DND-41 (cell line): ENCODE results near the gene POU2AF1.

Source experiments
- ATAC-seq: fragments of 200-7000 bp; cut with Tn5 transposase; 3 replicates; pipeline ENCODE4 v1.9.1; 2021; ENCODE audit warnings: low read depth; ENCODE audit not compliant: insufficient read depth
- DNase-seq: peaks from one replicate; pipeline ENCODE4 v3.0.0-alpha.2; 2020
- H2AFZ ChIP-seq: 2 replicates; pipeline ENCODE4 v1.6.0; 2012; ENCODE audit warnings: low read depth, low read length
- H3K27ac ChIP-seq: 2 replicates; pipeline ENCODE4 v1.5.1; 2012; ENCODE audit warnings: low read length, inconsistent platforms
- H3K27me3 ChIP-seq: fragments of 200-600 bp; sonication (generic); 2 replicates; pipeline ENCODE4 v1.6.0; 2012; ENCODE audit warnings: low read length, mild to moderate bottlenecking, inconsistent platforms; ENCODE audit not compliant: insufficient read depth, poor library complexity
- H3K36me3 ChIP-seq: 2 replicates; pipeline ENCODE4 v1.5.1; 2012; ENCODE audit warnings: low read length, inconsistent platforms; ENCODE audit not compliant: insufficient read depth
- H3K4me1 ChIP-seq: 2 replicates; pipeline ENCODE4 v1.5.1; 2012; ENCODE audit warnings: mild to moderate bottlenecking, low read length; ENCODE audit not compliant: insufficient read depth
- H3K4me2 ChIP-seq: 2 replicates; pipeline ENCODE4 v1.6.0; 2012; ENCODE audit warnings: mild to moderate bottlenecking, moderate library complexity, low read length, inconsistent platforms; ENCODE audit not compliant: insufficient read depth
- H3K4me3 ChIP-seq, 2 experiments: fragments of 200-600 bp in 1 of 2; shearing (Covaris generic) in 1 of 2; 2 replicates each; pipeline ENCODE4 v1.5.1; 2012 to 2016; ENCODE audit warnings: inconsistent platforms in 2 of 2, low read length in 2 of 2, mild to moderate bottlenecking in 2 of 2, low read depth in 1 of 2, moderate library complexity in 1 of 2
- H3K79me2 ChIP-seq: 2 replicates; pipeline ENCODE4 v1.6.0; 2012; ENCODE audit warnings: low read length, inconsistent platforms; ENCODE audit not compliant: insufficient read depth
- H3K9ac ChIP-seq: 2 replicates; pipeline ENCODE4 v1.6.0; 2012; ENCODE audit warnings: low read depth, mild to moderate bottlenecking, inconsistent platforms, low read length, moderate library complexity
- H3K9me3 ChIP-seq: 2 replicates; pipeline ENCODE4 v1.5.1; 2012; ENCODE audit warnings: low read length, moderate library complexity, mild to moderate bottlenecking, inconsistent platforms; ENCODE audit not compliant: insufficient read depth, severe bottlenecking
- H4K20me1 ChIP-seq: 2 replicates; pipeline ENCODE4 v1.6.0; 2012; ENCODE audit warnings: low read length; ENCODE audit not compliant: insufficient read depth
- EZH2 ChIP-seq: IDR thresholded peaks from 3 replicates; pipeline ENCODE4 v1.6.1; 2012; ENCODE audit warnings: borderline replicate concordance, low read depth, mild to moderate bottlenecking, moderate library complexity, low read length, inconsistent platforms; ENCODE audit not compliant: severe bottlenecking
- TF ChIP-seq, protein P1 (sequence below): IDR thresholded peaks from 2 replicates; pipeline ENCODE4 v1.5.1; 2012; ENCODE audit warnings: borderline replicate concordance, low read length, moderate library complexity, mild to moderate bottlenecking; ENCODE audit not compliant: poor library complexity, severe bottlenecking; ENCODE audit errors: extremely low read depth

The POU2AF1 gene

GRCh38 chr11:111370902-111371578 is 8.0 kb downstream of the POU2AF1 start:
- no peak overlapping the region for H3K4me3 ChIP-seq
- H4K20me1 ChIP-seq = no peaks in the 10 kb centered on the region
- no peaks in the 10 kb centered on the region for H3K4me1 ChIP-seq
- no peak for TF ChIP-seq EZH2
- TF ChIP-seq, protein P1, sequence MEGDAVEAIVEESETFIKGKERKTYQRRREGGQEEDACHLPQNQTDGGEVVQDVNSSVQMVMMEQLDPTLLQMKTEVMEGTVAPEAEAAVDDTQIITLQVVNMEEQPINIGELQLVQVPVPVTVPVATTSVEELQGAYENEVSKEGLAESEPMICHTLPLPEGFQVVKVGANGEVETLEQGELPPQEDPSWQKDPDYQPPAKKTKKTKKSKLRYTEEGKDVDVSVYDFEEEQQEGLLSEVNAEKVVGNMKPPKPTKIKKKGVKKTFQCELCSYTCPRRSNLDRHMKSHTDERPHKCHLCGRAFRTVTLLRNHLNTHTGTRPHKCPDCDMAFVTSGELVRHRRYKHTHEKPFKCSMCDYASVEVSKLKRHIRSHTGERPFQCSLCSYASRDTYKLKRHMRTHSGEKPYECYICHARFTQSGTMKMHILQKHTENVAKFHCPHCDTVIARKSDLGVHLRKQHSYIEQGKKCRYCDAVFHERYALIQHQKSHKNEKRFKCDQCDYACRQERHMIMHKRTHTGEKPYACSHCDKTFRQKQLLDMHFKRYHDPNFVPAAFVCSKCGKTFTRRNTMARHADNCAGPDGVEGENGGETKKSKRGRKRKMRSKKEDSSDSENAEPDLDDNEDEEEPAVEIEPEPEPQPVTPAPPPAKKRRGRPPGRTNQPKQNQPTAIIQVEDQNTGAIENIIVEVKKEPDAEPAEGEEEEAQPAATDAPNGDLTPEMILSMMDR = no peak
- no peaks in the 10 kb centered on the region for H3K27me3 ChIP-seq
- H3K4me2 ChIP-seq = no peak overlapping the region
- no peak for ATAC-seq
- H3K79me2 ChIP-seq = no peaks in the 10 kb centered on the region
- no peak overlapping the region for H2AFZ ChIP-seq
- no peaks in the 10 kb centered on the region for H3K36me3 ChIP-seq
- no peak overlapping the region for H3K27ac ChIP-seq
- no peak for DNase-seq
- H3K9ac ChIP-seq = no peak overlapping the region
- H3K9me3 ChIP-seq = no peaks in the 10 kb centered on the region

DNA sequence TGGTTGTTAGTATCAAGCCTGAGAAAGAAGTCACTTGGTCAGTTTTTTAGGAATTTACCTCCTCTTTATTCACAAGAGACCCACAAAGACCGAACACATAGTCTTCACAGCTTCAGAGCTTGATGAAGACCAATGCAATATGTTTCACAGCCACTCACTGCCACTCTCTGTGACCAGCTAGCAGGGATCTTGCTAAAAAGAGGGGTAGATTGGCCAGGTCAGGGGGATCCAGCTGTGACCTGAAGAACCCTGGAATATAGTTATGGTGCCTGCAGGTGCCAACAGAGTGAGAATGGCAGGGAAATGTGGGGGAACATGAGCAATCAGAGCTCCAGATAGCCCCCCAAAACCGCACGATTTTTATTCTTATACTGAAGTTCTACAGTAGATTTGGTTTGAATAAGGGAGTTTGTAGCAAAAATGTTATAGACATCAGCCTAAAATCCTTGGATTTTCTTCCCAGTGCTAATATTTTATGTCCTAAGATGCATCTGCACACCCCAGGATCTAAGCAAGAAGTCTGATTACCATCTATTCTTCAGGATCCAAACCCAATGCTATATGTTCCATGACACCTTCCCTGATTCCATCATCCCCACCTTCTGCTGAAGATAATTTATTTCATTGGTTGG is 8.7 kb downstream of the POU2AF1 start:
- Histone ChIP-seq H3K27me3 (no peaks in the 10 kb centered on the region), H3K27ac (no peak overlapping the region), H3K9me3 (no peaks in the 10 kb centered on the region), H3K4me2 (no peak overlapping the region), H3K79me2 (no peaks in the 10 kb centered on the region), H3K4me1 (no peaks in the 10 kb centered on the region), H3K36me3 (no peaks in the 10 kb centered on the region), H3K4me3 (no peak overlapping the region), H4K20me1 (no peaks in the 10 kb centered on the region), H2AFZ (no peak overlapping the region), H3K9ac (no peak overlapping the region)
- TF ChIP-seq EZH2 = no peak
- TF ChIP-seq, protein P1 = no peak
- DNase-seq = no peak
- ATAC-seq = no peak

DNA sequence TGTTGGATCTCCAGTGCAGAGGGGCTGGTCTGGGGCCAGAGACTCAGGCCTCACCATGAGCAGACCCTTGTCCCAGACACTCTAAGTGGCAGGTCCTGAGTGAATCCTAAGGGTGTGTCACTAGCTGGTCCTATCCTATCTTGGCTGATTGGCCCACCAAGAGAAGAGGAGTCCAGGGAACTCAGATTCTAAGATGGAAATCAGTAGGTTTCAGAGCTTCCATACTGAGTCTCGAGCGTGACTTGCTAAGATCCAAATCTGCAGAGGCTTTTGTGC is 10.9 kb downstream of the POU2AF1 start:
- TF ChIP-seq EZH2 = no peak
- TF ChIP-seq, protein P1 = no peak
- ATAC-seq (no peak), DNase-seq (no peak)
- Histone ChIP-seq H4K20me1 (no peaks in the 10 kb centered on the region), H3K9ac (no peak overlapping the region), H3K27ac (no peak overlapping the region), H3K36me3 (no peaks in the 10 kb centered on the region), H2AFZ (no peak overlapping the region), H3K79me2 (no peaks in the 10 kb centered on the region), H3K9me3 (no peaks in the 10 kb centered on the region), H3K27me3 (no peaks in the 10 kb centered on the region), H3K4me3 (no peak overlapping the region), H3K4me2 (no peak overlapping the region), H3K4me1 (no peaks in the 10 kb centered on the region)
